Measurements from ENCODE around the gene CAPS. TPM values are rescaled to one million over a fixed set of nuclear protein-coding genes. Genes with fewer than 3 reads are reported as not detected.

The CAPS gene
- total RNA-seq, result 10 to 100 TPM in 2 of 4 donors, 1 to 10 TPM in 2; 4.9 to 18.6 (median 9.7) TPM
- polyA plus RNA-seq, result 10 to 100 TPM in 1 of 3 donors, 1 to 10 TPM in 2; 3.6 to 13.7 (median 3.7) TPM

GRCh38 chr19:5913739-5914357 lies at the start of gene CAPS:
CAPS (plus strand) TSS chr19:5914254; CDS start chr19:5914407, 153 bp downstream.
- no peak within 1 kb of the TSS for H3K4me3 ChIP-seq
- DNase-seq, result peak; percentile 86
- no peaks in the 10 kb centered on the region for H3K9me3 ChIP-seq
- peak within 1 kb of the TSS; percentile 43 to 78 (median 66) for H3K27ac ChIP-seq
- H3K4me1 ChIP-seq, result peaks cover 0 to 21% (median 18%) of the 10 kb centered on the region in 4 donors
- WGBS, 2 donors, result 25 to 72% methylated on average over 10 of the region's 10 CpGs
- intact Hi-C loops (cut with DNase I), result no loop called here
- H3K27me3 ChIP-seq, result no peaks in the 10 kb centered on the region
- peaks cover 27 to 58% (median 40%) of the 10 kb centered on the region in 4 donors for H3K36me3 ChIP-seq
- TF ChIP-seq POLR2AphosphoS5 (IDR thresholded peaks at IDR 0.05) (peak in 2 of 4 donors; percentile 9 to 10), POLR2A (IDR thresholded peaks at IDR 0.05) (no peak)

DNA sequence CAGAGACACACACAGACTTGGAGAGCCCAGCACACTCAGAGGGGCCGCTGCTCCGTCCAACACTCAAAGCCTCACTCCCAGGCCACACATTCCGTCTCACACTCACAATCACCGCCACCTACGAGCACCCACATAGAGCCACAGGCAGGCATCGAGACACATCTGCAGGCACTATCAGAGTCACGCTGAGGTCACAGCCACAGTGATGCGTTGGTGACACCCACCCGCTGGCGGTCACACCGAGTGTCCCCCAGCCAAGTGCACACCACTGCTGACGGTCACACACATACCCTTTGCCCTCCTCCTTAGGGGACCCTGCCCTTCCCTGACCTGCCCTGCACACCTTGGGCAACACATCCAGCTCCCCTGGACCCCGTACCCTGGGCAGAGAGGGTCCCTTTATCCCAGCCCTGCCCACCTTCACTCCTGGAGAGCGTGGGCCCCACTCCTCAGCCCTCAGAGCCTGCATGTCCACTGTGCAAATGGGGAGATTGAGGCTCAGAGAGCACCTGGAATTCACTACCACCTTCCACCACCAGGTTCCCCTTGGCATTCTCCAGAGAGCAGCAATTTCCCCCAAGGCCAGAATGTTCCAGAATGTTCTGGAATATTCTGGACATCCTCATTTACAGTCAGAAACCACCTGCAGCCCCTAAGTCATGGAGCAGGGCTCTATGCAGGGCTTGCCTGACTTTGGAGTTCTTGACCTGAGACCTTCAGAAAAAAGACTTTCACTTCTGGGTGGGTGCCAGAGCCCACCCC lies 49.1 kb upstream of the CAPS start:
- no peak for DNase-seq
- Histone ChIP-seq H3K4me1 (no peaks in the 10 kb centered on the region), H3K27ac (no peak overlapping the region), H3K9me3 (no peaks in the 10 kb centered on the region), H3K4me3 (no peak overlapping the region), H3K27me3 (no peaks in the 10 kb centered on the region), H3K36me3 (no peaks in the 10 kb centered on the region)
- 87 to 88% methylated on average over 14 of the region's 14 CpGs for WGBS, 2 donors
- intact Hi-C loops (cut with DNase I), result no loop called here
- TF ChIP-seq POLR2AphosphoS5 (IDR thresholded peaks at IDR 0.05), result no peak
- peak in 1 of 4 experiments; percentile 11 for TF ChIP-seq CTCF (IDR thresholded peaks at IDR 0.05)

DNA sequence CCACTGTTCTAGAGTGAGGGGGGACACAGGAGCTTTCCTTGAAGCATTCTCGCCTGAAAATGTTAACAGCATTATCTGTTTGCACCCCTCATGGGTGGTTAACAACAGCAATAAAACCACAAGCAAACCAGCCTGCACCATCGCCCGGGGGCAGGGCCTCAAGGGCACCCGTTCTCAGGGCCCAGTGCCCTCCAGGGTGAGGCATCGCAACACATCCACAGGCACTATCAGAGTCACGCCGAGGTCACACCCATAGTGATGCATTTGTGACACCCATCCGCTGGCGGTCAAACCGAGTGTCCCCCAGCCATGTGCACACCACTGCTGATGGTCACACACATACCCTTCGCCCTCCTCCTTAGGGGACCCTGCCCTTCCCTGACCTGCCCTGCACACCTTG lies 48.3 kb upstream of the CAPS start:
- H3K27me3 ChIP-seq, result no peaks in the 10 kb centered on the region
- intact Hi-C loops (cut with DNase I), result no loop called here
- 71 to 80% methylated on average over 11 of the region's 11 CpGs for WGBS, 2 donors
- H3K27ac ChIP-seq, result no peak overlapping the region
- H3K4me3 ChIP-seq, result no peak overlapping the region
- DNase-seq, result no peak
- peaks cover 0 to 1% (median under 1%) of the 10 kb centered on the region in 4 donors for H3K4me1 ChIP-seq
- H3K9me3 ChIP-seq, result no peaks in the 10 kb centered on the region
- TF ChIP-seq POLR2A (IDR thresholded peaks at IDR 0.05) (no peak), CTCF (IDR thresholded peaks at IDR 0.05) (no peak), EP300 (IDR thresholded peaks at IDR 0.05) (no peak), POLR2AphosphoS5 (IDR thresholded peaks at IDR 0.05) (no peak)
- no peaks in the 10 kb centered on the region for H3K36me3 ChIP-seq

DNA sequence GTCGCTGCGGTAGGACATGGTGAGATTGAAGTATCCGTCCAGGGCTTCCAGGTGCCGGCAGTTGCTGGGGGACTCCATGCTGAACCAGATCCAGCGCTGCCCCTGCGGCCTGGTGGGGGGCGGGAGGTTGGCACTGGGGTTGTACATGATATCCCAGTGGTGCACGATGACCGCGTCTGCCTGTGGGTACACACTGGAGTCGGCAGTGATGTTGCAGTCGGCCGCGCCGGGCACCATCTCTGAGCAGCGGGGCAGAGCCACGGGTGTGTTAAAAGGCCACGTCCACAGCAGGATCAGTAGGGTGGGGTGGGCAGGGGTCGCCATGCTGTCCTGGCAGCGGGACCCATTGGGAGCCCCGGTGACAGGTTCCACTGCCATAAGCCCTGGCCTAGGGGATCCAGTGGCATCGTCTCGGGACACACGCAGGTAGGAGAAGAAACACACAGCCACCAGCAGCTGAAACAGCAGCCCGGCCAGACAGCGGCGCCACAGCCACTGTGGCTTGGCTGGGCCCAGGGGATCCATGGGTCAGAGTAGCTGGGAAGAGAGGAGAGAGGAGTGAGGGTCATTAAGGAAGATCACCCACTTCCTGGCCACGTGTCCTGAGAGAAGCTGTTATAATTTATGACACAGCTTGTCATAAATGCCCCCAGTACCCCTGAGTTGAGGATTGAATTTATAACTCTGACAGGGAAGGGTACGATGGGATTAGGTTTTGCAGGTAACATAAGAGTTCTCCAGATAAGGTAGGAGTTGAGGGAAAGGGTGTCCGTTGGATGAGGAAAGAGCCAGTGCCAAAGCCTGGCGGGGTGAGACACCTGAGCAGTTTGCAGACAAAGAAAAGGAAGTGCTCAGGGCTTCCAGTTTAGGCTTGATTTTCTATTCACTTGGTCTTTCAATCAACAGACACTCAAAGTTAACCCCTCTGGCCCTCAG lies 46.6 kb upstream of the CAPS start:
- no peak overlapping the region for H3K4me3 ChIP-seq
- intact Hi-C loops (cut with DNase I), result no loop called here
- WGBS, 2 donors, result 88% methylated on average over 31 of the region's 31 CpGs
- no peaks in the 10 kb centered on the region for H3K36me3 ChIP-seq
- no peak for DNase-seq
- TF ChIP-seq EP300 (IDR thresholded peaks at IDR 0.05) (no peak), CTCF (IDR thresholded peaks at IDR 0.05) (no peak), POLR2AphosphoS5 (IDR thresholded peaks at IDR 0.05) (no peak), POLR2A (IDR thresholded peaks at IDR 0.05) (no peak)
- H3K27me3 ChIP-seq, result no peaks in the 10 kb centered on the region
- H3K9me3 ChIP-seq, result no peaks in the 10 kb centered on the region
- peaks cover 0 to 12% (median 4%) of the 10 kb centered on the region in 4 donors for H3K4me1 ChIP-seq
- no peak overlapping the region for H3K27ac ChIP-seq
